GM12891 (cell line): ENCODE measurements around the gene TMEM270.

Experiments
- POLR2A ChIP-seq: IDR thresholded peaks from 2 replicates; pipeline ENCODE4 v1.6.1; 2011; ENCODE audit warnings: low read depth, low read length, control low read depth
- POLR2AphosphoS5 ChIP-seq: IDR thresholded peaks from 2 replicates; pipeline ENCODE4 v1.6.1; 2011; ENCODE audit warnings: low read depth, low read length, control low read depth
- SPI1 ChIP-seq: IDR thresholded peaks from 2 replicates; pipeline ENCODE4 v1.6.1; 2011; ENCODE audit warnings: low read depth, low read length, control low read depth
- TAF1 ChIP-seq: IDR thresholded peaks from 2 replicates; pipeline ENCODE4 v1.6.1; 2011; ENCODE audit warnings: low read depth, low read length, control low read depth

DNA sequence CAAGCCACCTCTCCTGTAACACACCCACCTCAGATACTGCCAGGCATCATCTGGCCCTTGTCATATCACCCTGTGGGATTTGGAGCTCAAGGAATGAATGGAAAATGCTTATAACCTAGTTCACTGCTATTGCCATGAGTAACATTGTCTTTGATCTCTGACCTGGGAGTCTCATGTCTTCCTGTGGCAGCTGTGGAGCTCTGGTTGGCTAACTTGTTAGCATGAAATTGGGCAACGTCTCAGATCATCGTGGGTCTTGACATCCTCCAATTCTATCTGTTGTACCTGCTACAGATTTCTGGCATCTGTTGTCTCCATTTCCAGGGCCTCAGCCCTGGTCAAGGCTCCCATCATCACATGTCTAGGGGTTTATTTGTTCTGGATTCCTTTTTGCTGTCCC is 2.2 kb upstream of the TMEM270 start:
- TF ChIP-seq POLR2A (no peak), TAF1 (no peak), POLR2AphosphoS5 (no peak), SPI1 (no peak)
